ENCODE data around the gene CD33.
"Not testable (repeated sequence)": the region's sequence is repeated elsewhere in the genome, so short reads cannot be mapped to it uniquely, and the experiment has no call there.

Gene CD33

GRCh38 chr19:51210874-51211361 lies 14.0 kb upstream of the CD33 start:
- DNase-seq = not testable (repeated sequence)

- no peak for DNase-seq
These were observed 13.0 kb upstream of the CD33 start for GRCh38 chr19:51211833-51212232.

- no peak for DNase-seq
These were observed 5.6 kb upstream of the CD33 start for GRCh38 chr19:51219307-51219706.

GRCh38 chr19:51219971-51220370 lies 4.9 kb upstream of the CD33 start:
- DNase-seq = no peak

- DNase-seq = no peak
These were observed 3.9 kb upstream of the CD33 start for GRCh38 chr19:51220996-51221395.

GRCh38 chr19:51224163-51224641 lies 678 bp upstream of the CD33 start:
- DNase-seq = no peak

GRCh38 chr19:51226067-51226466 lies 1.2 kb downstream of the CD33 start:
- no peak for DNase-seq

- no peak for DNase-seq
These were observed 2.4 kb downstream of the CD33 start for GRCh38 chr19:51227326-51227725.

GRCh38 chr19:51227966-51228365 lies 3.1 kb downstream of the CD33 start:
- DNase-seq = no peak

- no peak for DNase-seq
These were observed 16.0 kb downstream of the CD33 start for GRCh38 chr19:51240866-51241265.

GRCh38 chr19:51242881-51243630 lies 18.2 kb downstream of the CD33 start:
- DNase-seq = no peak

GRCh38 chr19:51246164-51246552 lies 21.3 kb downstream of the CD33 start:
- DNase-seq = no peak

- no peak for DNase-seq
These were observed 23.2 kb downstream of the CD33 start for GRCh38 chr19:51247972-51248590.

GRCh38 chr19:51250786-51251467 lies 26.0 kb downstream of the CD33 start, which contains the start of gene SIGLECL1:
TSS of gene SIGLECL1 (plus strand) at chr19:51251080. CDS start at chr19:51264073, 12,993 bp downstream.
- DNase-seq = no peak

- no peak for DNase-seq
These were observed 26.6 kb downstream of the CD33 start for GRCh38 chr19:51251468-51251820.

- no peak for DNase-seq
These were observed 27.6 kb downstream of the CD33 start for GRCh38 chr19:51252306-51253079.

- DNase-seq = no peak
These were observed 28.4 kb downstream of the CD33 start for GRCh38 chr19:51253088-51253806.

- DNase-seq = no peak
These were observed 31.3 kb downstream of the CD33 start for GRCh38 chr19:51256155-51256625.

- no peak for DNase-seq
These were observed 32.6 kb downstream of the CD33 start for GRCh38 chr19:51257471-51257870.

GRCh38 chr19:51258165-51259160 lies 33.6 kb downstream of the CD33 start:
- no peak for DNase-seq
